ENCODE measurements around the gene PCBP3. TPM values are rescaled to one million over a fixed set of nuclear protein-coding genes. Genes with fewer than 3 reads are reported as not detected.

Gene PCBP3
- total and polyA plus RNA-seq, 5 experiments from 2014 or later: 0.47 to 2.3 (median 0.95) TPM; not detected in 1

DNA sequence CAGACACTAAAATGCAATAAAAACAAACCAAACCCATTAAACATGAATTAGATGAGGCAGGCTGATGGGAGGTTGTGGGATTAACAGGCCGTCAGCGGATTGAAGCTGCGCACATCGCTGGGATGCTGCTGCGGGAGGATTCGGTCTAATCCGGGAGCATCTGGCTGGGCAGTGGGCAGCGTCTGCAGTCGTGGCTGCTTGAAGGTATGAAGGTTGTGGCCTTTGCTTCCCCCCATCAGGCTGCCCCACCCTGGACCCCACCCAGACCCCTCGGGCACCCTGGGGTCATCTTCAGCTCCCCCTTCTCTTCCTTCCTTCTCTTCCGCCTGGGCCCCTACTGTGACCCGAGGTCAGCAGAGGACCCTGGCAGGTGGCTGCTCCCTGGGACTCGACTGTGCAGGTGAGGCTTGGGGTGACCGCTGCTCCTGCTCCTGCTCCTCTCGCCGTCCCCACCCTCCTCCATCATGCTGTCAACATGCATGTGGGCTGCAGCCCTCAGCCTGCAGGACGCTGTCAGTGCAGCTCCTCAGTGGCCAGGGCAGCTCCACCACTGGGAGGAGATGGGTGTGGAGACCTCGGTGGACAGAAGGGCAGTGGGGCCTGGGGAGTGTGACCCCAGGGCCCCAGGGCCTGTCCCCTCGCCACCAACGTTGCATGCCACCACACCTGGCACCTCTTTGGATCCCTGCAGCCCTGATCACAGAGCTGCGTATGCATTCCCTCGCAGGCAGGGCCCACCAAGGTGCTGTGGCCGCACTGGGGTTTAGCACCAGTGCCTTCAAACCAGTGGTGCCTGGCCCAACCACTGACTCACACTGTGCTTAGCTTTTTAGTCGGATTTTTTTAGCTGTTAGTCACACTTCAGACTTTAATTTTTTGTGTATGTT, 225.8 kb downstream of the PCBP3 start:
- Mint-ChIP-seq H3K4me1 (peaks cover 0 to 8% (median 3%) of the 10 kb centered on the region in 4 donors), H3K9me3 (no peaks in the 10 kb centered on the region), H3K27ac (no peak overlapping the region), H3K36me3 (no peaks in the 10 kb centered on the region), H3K27me3 (peaks cover 0 to 6% (median 2%) of the 10 kb centered on the region in 5 donors), H3K4me3 (peak overlapping the region in 1 of 10 donors; percentile 60)
- no peak for DNase-seq
- POLR2A ChIA-PET: no interaction called here
- no peak for ATAC-seq

DNA sequence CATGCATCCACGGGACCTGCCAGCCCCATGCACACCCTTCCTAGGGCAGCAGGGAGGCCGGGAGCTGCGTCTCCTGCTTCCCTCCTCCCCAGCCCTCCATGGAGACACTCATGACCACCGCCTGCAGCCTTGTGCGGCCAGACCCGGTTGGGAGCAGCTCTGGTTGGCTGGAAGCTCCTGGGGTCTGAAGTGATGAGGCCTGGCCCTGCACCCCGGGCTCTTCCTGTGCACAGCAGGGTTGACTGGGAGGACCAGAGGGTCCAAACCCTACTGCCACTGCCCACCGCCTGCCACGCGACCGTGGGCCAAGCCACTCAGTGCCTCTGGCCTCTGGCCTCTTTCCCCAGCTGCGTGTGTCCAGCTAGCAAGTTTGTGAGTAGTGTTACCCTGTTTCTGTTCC, 226.9 kb downstream of the PCBP3 start:
- H3K27ac Mint-ChIP-seq: no peak overlapping the region
- no peak for DNase-seq
- H3K27me3 Mint-ChIP-seq: peaks cover 0 to 7% (median 3%) of the 10 kb centered on the region in 5 donors
- no peak for ATAC-seq
- H3K9me3 Mint-ChIP-seq: no peaks in the 10 kb centered on the region
- H3K4me1 Mint-ChIP-seq: peaks cover 0 to 8% (median 3%) of the 10 kb centered on the region in 4 donors
- H3K36me3 Mint-ChIP-seq: no peaks in the 10 kb centered on the region
- POLR2A ChIA-PET: no interaction called here
- no peak overlapping the region for H3K4me3 Mint-ChIP-seq

DNA sequence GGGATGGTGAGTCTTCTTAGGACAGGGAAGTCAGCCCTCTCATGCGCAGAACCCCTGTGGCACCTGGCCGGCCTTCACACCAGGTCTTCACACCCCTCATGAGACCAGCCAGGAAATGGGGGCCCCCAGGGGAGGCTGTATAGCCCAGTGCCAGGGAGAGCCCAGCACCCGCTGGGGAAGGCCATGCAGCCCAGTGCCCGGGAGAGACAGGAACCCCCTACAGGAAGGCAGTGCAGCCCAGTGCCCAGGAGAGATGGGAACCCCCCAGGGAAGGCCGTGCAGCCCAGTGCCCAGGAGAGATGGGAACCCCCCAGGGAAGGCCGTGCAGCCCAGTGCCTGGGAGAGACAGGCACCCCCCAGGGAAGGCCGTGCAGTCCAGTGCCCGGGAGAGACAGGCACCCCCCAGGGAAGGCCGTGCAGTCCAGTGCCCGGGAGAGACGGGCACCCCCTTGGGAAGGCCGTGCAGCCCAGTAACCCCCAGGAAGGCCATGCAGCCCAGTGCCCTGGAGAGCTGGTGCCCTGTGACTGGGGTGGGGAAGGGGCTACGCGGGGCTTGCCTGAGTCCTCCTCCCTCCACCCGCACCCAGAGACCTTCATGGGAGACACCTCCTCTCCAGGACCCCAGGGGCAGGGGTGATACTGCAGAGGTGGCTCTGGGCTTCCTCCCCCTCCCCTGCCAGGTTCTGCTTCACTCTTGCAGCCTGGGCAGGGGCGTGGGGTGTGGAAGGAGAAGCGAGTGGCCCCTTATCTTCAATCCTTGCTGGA, 227.5 kb downstream of the PCBP3 start:
- POLR2A ChIA-PET: no interaction called here
- Mint-ChIP-seq H3K4me3 (no peak overlapping the region), H3K9me3 (no peaks in the 10 kb centered on the region), H3K27me3 (peaks cover 0 to 7% (median 3%) of the 10 kb centered on the region in 5 donors), H3K4me1 (peaks cover 0 to 8% (median 3%) of the 10 kb centered on the region in 4 donors), H3K36me3 (no peaks in the 10 kb centered on the region), H3K27ac (no peak overlapping the region)
- ATAC-seq: no peak
- DNase-seq: no peak

DNA sequence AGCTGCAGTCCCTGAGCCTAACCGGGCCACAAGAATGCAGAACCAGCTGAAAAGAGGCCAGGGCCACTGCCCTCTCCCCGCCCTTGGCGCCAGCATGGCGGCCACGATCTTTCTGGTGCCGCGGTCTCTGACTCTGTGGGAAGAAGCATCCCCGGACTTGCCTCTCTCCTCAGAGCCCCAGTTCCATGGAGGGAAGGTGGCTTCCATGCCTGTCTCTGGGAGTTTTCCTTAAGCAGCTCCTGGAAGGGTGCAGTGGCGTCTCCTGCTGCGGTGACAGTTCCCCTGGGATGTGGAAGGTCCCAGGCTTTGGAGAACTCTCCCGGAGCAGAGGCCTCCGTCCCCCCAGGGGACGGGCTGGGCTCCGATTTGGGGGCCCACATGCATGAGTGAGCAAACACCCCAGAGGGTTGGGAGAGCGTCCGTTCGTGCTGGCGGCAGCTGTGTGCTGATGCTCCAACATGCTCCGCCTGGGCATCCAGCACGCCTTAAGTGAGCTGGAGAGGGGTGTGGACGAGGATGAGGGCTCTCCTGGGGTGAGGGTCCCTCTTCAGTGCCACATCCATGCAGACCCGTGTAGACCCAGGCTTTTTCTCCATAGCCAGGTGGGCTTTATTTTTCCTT, 228.2 kb downstream of the PCBP3 start:
- POLR2A ChIA-PET: no interaction called here
- H3K36me3 Mint-ChIP-seq: no peaks in the 10 kb centered on the region
- no peak for DNase-seq
- H3K27me3 Mint-ChIP-seq: peaks cover 0 to 7% (median 3%) of the 10 kb centered on the region in 5 donors
- ATAC-seq: no peak
- no peak overlapping the region for H3K27ac Mint-ChIP-seq
- H3K4me1 Mint-ChIP-seq: peaks cover 0 to 8% (median 3%) of the 10 kb centered on the region in 4 donors
- no peak overlapping the region for H3K4me3 Mint-ChIP-seq
- no peaks in the 10 kb centered on the region for H3K9me3 Mint-ChIP-seq

DNA sequence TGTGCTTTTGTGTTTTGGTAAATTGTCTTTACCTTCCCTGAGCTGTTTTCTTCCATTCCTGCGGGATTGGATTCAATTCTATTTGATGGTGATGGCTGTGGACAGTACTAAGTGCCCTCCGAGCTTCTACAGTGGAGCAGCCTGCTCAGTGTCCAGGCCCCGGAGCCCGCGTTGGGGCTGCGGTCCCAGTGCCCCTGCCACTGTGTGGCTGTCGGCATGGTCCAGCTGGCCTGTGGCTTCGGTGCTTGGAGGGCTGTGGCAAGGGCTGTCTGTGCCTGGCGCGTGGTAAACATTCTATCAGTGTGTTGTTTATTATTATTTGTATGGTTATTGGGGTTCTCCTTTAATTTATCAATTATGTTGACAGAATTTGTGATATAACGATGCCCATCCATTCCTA, 228.9 kb downstream of the PCBP3 start:
- Mint-ChIP-seq H3K27me3 (peaks cover 0 to 7% (median 3%) of the 10 kb centered on the region in 5 donors), H3K4me1 (peaks cover 0 to 8% (median 3%) of the 10 kb centered on the region in 4 donors), H3K36me3 (no peaks in the 10 kb centered on the region), H3K9me3 (no peaks in the 10 kb centered on the region), H3K4me3 (no peak overlapping the region), H3K27ac (no peak overlapping the region)
- DNase-seq: no peak
- POLR2A ChIA-PET: no interaction called here
- ATAC-seq: no peak

DNA sequence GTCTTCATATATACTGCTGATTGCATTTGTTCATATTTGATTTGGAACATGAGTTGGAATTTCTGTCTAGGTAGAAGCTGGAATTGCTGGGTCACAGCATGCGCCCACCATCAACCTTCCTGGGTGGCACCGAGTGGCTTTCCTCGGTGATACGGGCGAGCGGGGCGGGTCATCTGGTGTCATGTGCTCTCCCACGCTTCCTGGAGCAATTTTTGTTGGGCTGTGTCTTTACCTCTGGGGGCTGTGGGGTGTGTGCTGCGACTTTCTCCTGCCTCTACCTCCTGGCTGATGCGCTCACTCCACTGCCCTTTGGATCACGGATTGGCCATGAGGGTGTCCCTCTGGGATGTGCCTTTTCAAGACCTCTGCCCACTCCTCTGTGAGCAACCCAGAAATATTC, 229.4 kb downstream of the PCBP3 start:
- Mint-ChIP-seq H3K36me3 (no peaks in the 10 kb centered on the region), H3K9me3 (no peaks in the 10 kb centered on the region), H3K4me3 (peak overlapping the region in 2 of 10 donors; percentile 5 to 58), H3K27ac (peak overlapping the region in 1 of 10 donors; percentile 42), H3K27me3 (peaks cover 0 to 7% (median 3%) of the 10 kb centered on the region in 5 donors), H3K4me1 (peaks cover 0 to 8% (median 3%) of the 10 kb centered on the region in 4 donors)
- POLR2A ChIA-PET: no interaction called here
- ATAC-seq (no peak), DNase-seq (no peak)

DNA sequence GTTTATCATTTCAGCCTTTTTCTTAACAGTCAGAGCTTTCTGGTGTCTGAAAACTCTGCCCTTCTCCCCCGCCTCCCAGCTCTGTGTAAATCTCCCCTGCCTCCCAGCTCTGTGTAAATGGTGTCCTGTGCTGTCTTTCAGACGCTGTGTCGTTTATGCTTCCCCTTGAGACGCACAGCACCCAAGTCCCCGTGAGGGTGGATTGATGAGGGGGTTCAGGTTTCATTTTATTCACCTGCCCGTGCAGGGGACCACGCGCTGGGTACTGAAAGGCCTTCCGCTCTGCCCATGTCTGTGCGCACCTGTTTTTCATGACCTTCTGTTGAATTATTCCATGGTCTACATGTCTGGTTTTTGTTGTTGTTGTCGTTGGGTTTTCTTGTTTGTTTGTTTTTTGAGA, 229.9 kb downstream of the PCBP3 start:
- H3K27me3 Mint-ChIP-seq: peaks cover 0 to 7% (median 3%) of the 10 kb centered on the region in 5 donors
- no peak overlapping the region for H3K4me3 Mint-ChIP-seq
- peaks cover 0 to 7% (median 3%) of the 10 kb centered on the region in 4 donors for H3K4me1 Mint-ChIP-seq
- no peaks in the 10 kb centered on the region for H3K9me3 Mint-ChIP-seq
- peak overlapping the region in 1 of 10 donors; percentile 34 for H3K27ac Mint-ChIP-seq
- POLR2A ChIA-PET: no interaction called here
- H3K36me3 Mint-ChIP-seq: no peaks in the 10 kb centered on the region
- no peak for ATAC-seq
- no peak for DNase-seq

DNA sequence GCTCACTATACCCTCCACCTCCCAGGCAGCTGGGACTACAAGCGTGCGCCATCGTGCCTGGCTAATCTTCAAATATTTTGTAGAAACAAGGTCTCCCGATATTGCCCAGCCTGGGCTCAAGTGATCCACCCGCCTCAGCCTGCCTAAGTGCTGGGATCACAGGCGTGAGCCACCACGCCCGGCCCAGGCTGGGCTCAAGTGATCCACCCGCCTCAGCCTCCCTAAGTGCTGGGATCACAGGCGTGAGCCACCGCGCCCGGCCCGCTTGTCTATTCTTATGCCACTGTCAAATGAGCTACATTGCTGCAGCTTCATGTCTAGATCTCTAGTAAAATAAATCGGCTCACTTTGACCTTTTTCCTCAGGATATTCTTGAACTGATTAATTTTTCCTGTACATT, 230.3 kb downstream of the PCBP3 start:
- Mint-ChIP-seq H3K27me3 (peaks cover 0 to 7% (median 3%) of the 10 kb centered on the region in 5 donors), H3K9me3 (no peaks in the 10 kb centered on the region), H3K4me1 (peaks cover 0 to 8% (median 4%) of the 10 kb centered on the region in 4 donors), H3K4me3 (no peak overlapping the region), H3K27ac (peak overlapping the region in 2 of 10 donors; percentile 34 to 71), H3K36me3 (no peaks in the 10 kb centered on the region)
- DNase-seq (no peak), ATAC-seq (no peak)
- POLR2A ChIA-PET: no interaction called here

DNA sequence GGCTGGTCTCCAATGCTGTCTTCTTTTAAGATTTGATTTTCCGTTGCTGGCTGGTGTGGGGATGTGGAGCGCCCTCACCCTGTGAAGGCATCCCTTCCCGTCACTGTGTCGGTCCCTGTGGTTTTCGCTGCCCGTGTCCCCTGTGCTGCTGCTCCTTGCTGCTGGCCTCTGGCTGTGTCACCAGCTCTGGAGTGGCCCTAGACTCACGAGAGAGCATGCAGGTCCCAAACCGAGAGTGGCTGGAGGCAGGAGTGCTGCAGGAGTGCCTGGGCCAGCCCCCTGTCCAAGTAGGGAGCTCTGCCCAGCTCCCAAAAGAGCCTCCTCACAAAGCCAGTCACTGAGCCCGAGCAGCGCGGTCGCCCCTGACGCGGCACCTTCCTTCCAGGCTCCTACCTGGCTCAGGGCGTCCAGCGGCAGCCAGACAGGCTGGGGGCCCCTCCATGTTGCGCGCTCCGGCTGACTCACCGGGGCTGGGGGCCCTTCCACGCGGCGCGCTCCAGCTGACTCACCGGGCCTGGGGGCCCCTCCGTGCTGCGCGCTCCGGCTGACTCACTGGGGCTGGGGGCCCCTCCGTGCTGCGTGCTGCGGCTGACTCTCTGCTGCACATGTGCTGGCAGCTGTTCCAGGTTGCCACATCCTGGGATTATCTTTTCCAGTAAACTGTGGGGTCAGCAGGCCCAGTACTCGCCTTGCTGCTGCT, 231.3 kb downstream of the PCBP3 start:
- Mint-ChIP-seq H3K27ac (peak overlapping the region in 1 of 10 donors; percentile 71), H3K36me3 (no peaks in the 10 kb centered on the region), H3K4me3 (no peak overlapping the region), H3K9me3 (no peaks in the 10 kb centered on the region), H3K4me1 (peaks cover 4 to 11% (median 8%) of the 10 kb centered on the region in 4 donors), H3K27me3 (peaks cover 0 to 7% (median 3%) of the 10 kb centered on the region in 5 donors)
- DNase-seq (peak in 1 of 10 donors; percentile 59), ATAC-seq (no peak)
- POLR2A ChIA-PET: no interaction called here

DNA sequence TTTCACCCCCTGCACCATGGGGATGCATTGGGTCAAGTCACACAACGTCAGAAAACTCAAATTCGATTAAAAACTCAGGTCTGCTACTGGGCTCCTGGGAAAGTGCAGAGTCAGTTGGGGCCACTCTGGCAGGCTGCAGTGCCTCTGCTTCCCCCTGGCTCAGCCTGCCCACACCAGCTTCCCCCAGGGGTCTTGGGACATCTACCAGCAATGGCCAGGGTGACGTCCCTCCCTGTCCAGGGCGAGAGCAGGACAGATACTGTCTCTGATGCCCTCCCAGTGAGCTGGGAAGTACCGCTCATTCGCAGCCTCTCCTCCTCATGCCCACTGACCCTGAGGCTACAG, 231.9 kb downstream of the PCBP3 start:
- DNase-seq (no peak), ATAC-seq (no peak)
- Mint-ChIP-seq H3K36me3 (no peaks in the 10 kb centered on the region), H3K4me3 (no peak overlapping the region), H3K27me3 (peaks cover 0 to 10% (median 3%) of the 10 kb centered on the region in 5 donors), H3K4me1 (peaks cover 9 to 16% (median 13%) of the 10 kb centered on the region in 4 donors), H3K9me3 (no peaks in the 10 kb centered on the region), H3K27ac (no peak overlapping the region)
- POLR2A ChIA-PET: no interaction called here

DNA sequence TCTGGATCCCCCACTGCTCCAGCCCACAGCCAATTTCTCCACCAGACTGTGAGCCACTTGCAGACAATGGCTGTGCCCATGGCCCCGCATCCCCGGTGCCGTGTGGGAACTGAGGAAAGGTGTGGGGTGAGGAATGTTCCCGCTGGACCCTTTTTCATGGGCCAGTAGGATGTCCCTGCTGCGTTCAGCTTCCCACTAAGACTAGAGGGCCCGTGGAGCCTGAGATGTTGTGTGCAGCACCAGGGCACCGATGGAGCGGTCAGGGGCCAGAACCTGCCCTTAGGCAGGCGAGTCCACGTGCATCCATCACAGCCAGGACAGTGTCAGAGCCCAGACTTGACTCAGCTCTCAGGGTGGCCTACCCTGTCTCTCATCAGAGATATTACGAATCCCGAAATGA, 232.4 kb downstream of the PCBP3 start:
- no peaks in the 10 kb centered on the region for H3K36me3 Mint-ChIP-seq
- peaks cover 14 to 21% (median 18%) of the 10 kb centered on the region in 4 donors for H3K4me1 Mint-ChIP-seq
- no peaks in the 10 kb centered on the region for H3K9me3 Mint-ChIP-seq
- DNase-seq: no peak
- no peak overlapping the region for H3K4me3 Mint-ChIP-seq
- ATAC-seq: no peak
- H3K27ac Mint-ChIP-seq: peak overlapping the region in 1 of 10 donors; percentile 69
- H3K27me3 Mint-ChIP-seq: peaks cover 0 to 15% (median 5%) of the 10 kb centered on the region in 5 donors
- POLR2A ChIA-PET: no interaction called here

Measured in naive thymus-derived CD8-positive, alpha-beta T cell (primary cell).